Body of pancreas (tissue), 4 donors: Measurements from ENCODE around the gene COP1.

ENCODE experiments used
- CTCF ChIP-seq, 7 experiments: fragments of 450-650 bp in 4 of 7; fragments of 200-600 bp in 3 of 7; sonication (generic) in 3 of 7; IDR thresholded peaks; one replicate each; pipeline ENCODE4 v1.5.1; 2016 to 2019; ENCODE audit warnings: antibody characterized with exemption in 7 of 7
- POLR2A ChIP-seq, 3 donors: fragments of 450-650 bp; IDR thresholded peaks; one replicate each; pipeline ENCODE4 v1.6.1; 2016; ENCODE audit warnings: antibody characterized with exemption in 3 of 3, mild to moderate bottlenecking in 2 of 3

- TF ChIP-seq CTCF (IDR thresholded peaks at IDR 0.05) (no peak), POLR2A (IDR thresholded peaks at IDR 0.05) (no peak)
Observed at GRCh38 chr1:176165573-176165972, 41.5 kb downstream of the COP1 start.
